HG02840 (cell line): Measurements from ENCODE around the gene C10orf67.

Experiments used
- ATAC-seq: cut with Tn5 transposase; IDR thresholded peaks from one replicate; pipeline ENCODE4 v1.9.1; 2021; ENCODE audit warnings: mild to moderate bottlenecking, moderate library complexity, moderate number of reproducible peaks; ENCODE audit not compliant: unreplicated experiment, low FRiP score

Gene C10orf67

GRCh38 chr10:23200586-23200985 lies 144.0 kb downstream of the C10orf67 start:
- ATAC-seq, result no peak

- ATAC-seq, result no peak
Measured at GRCh38 chr10:23199768-23200511, 144.7 kb downstream of the C10orf67 start.

GRCh38 chr10:23198940-23199767 lies 145.4 kb downstream of the C10orf67 start:
- no peak for ATAC-seq

GRCh38 chr10:23198610-23198939 lies 146.0 kb downstream of the C10orf67 start:
- no peak for ATAC-seq

- ATAC-seq, result no peak
Measured at GRCh38 chr10:23197416-23197861, 147.2 kb downstream of the C10orf67 start.

GRCh38 chr10:23196915-23197314 lies 147.7 kb downstream of the C10orf67 start:
- no peak for ATAC-seq

- no peak for ATAC-seq
Measured at GRCh38 chr10:23195846-23196600, 148.6 kb downstream of the C10orf67 start.

GRCh38 chr10:23194966-23195845 lies 149.4 kb downstream of the C10orf67 start:
- no peak for ATAC-seq

GRCh38 chr10:23194471-23194965 lies 150.1 kb downstream of the C10orf67 start:
- ATAC-seq, result no peak

- ATAC-seq, result no peak
Measured at GRCh38 chr10:23193435-23194074, 151.0 kb downstream of the C10orf67 start.

GRCh38 chr10:23192712-23193434 lies 151.7 kb downstream of the C10orf67 start:
- ATAC-seq, result no peak

GRCh38 chr10:23191764-23192711 lies 152.6 kb downstream of the C10orf67 start, which contains the start of gene PTF1A:
Gene PTF1A, plus strand, starts transcription at chr10:23192312. Its CDS starts 219 bp downstream, at chr10:23192531.
- no peak for ATAC-seq

- no peak for ATAC-seq
Measured at GRCh38 chr10:23190872-23191763, 153.5 kb downstream of the C10orf67 start.

GRCh38 chr10:23189024-23189423 lies 155.6 kb downstream of the C10orf67 start:
- ATAC-seq, result no peak

- ATAC-seq, result no peak
Measured at GRCh38 chr10:23187155-23187554, 157.4 kb downstream of the C10orf67 start.

GRCh38 chr10:23186697-23187096 lies 157.9 kb downstream of the C10orf67 start:
- no peak for ATAC-seq

GRCh38 chr10:23186178-23186577 lies 158.4 kb downstream of the C10orf67 start:
- no peak for ATAC-seq
